PC-3 (cell line): ENCODE results near the gene YAP1. TPM values are rescaled to one million over a fixed set of nuclear protein-coding genes. Genes with fewer than 3 reads are reported as not detected.

Experiments
- ATAC-seq: fragments of 200-7000 bp; cut with Tn5 transposase; 2 replicates; pipeline ENCODE4 v1.9.1; 2020; ENCODE audit warnings: mild to moderate bottlenecking, moderate library complexity
- BruUV-seq: library from RNA; stranded (reverse); fragments of 400-500 nt; replicated peaks from 2 replicates; lab custom pipeline; 2021; lab: Mats Ljungman, UMichigan
- CTCF ChIA-PET: fragments of 300-600 bp; sonication (Branson Sonifier 250); formaldehyde crosslinking; loops from one replicate; lab custom pipeline; 2022; ENCODE audit warnings: antibody characterized with exemption; lab: Charles Lee
- POLR2A ChIA-PET: fragments of 300-600 bp; sonication (Branson Sonifier 250); formaldehyde crosslinking; loops from one replicate; lab custom pipeline; 2022; ENCODE audit warnings: antibody characterized with exemption; ENCODE audit not compliant: unreplicated experiment; lab: Charles Lee
- DNase-seq: peaks from one replicate; pipeline ENCODE4 v3.0.0-alpha.2; 2015
- H2AFZ ChIP-seq: fragments of 300-600 bp; sonication (generic); 2 replicates; pipeline ENCODE4 v1.6.0; 2016; ENCODE audit warnings: antibody characterized with exemption, low read length
- H3F3A ChIP-seq: fragments of 300-600 bp; sonication (generic); one replicate; pipeline ENCODE4 v1.6.0; 2017; ENCODE audit warnings: antibody characterized with exemption, low read length, control low read depth, mild to moderate bottlenecking; ENCODE audit not compliant: unreplicated experiment
- H3K27ac ChIP-seq: fragments of 300-600 bp; sonication (generic); 2 replicates; pipeline ENCODE4 v1.5.1; 2016; ENCODE audit warnings: mild to moderate bottlenecking, low read length
- H3K27me3 ChIP-seq: fragments of 300-600 bp; sonication (generic); 2 replicates; pipeline ENCODE4 v1.6.1; 2016; ENCODE audit warnings: low read length, mixed read lengths
- H3K36me3 ChIP-seq: fragments of 300-600 bp; sonication (generic); 2 replicates; pipeline ENCODE4 v1.6.1; 2016; ENCODE audit warnings: low read depth, mixed run types, low read length, mixed read lengths
- H3K4me1 ChIP-seq: fragments of 300-600 bp; sonication (generic); 2 replicates; pipeline ENCODE4 v1.5.1; 2016; ENCODE audit warnings: low read length; ENCODE audit not compliant: insufficient read depth
- H3K4me2 ChIP-seq: fragments of 300-600 bp; sonication (generic); 2 replicates; pipeline ENCODE4 v1.6.0; 2016; ENCODE audit warnings: low read length
- H3K4me3 ChIP-seq: fragments of 300-600 bp; sonication (generic); 2 replicates; pipeline ENCODE4 v1.5.1; 2016; ENCODE audit warnings: mild to moderate bottlenecking, low read length, mixed read lengths
- H3K79me2 ChIP-seq: fragments of 300-600 bp; sonication (generic); 2 replicates; pipeline ENCODE4 v1.6.1; 2017; ENCODE audit warnings: low read length, mixed read lengths
- H3K9ac ChIP-seq: fragments of 300-600 bp; sonication (generic); 2 replicates; pipeline ENCODE4 v1.6.0; 2016; ENCODE audit warnings: mild to moderate bottlenecking, low read length
- H3K9me2 ChIP-seq: fragments of 300-600 bp; sonication (generic); replicated peaks from 2 replicates; pipeline ENCODE4 v1.6.1; 2016; ENCODE audit warnings: mixed run types, low read length, mixed read lengths
- H3K9me3 ChIP-seq: fragments of 300-600 bp; sonication (generic); 2 replicates; pipeline ENCODE4 v1.6.1; 2016; ENCODE audit warnings: low read length, mixed read lengths
- H4K20me1 ChIP-seq: fragments of 300-600 bp; sonication (generic); 2 replicates; pipeline ENCODE4 v1.6.1; 2016; ENCODE audit warnings: low read length, mixed read lengths
- EZH2phosphoT487 ChIP-seq: fragments of 300-600 bp; sonication (generic); IDR thresholded peaks from 2 replicates; pipeline ENCODE4 v1.6.1; 2018; ENCODE audit warnings: mild to moderate bottlenecking, antibody characterized with exemption, low read length, borderline replicate concordance
- intact Hi-C: fragments of 100-400 bp; cut with micrococcal nuclease; formaldehyde crosslinking; loops from 2 replicates; pipeline ENCODE4 v1.9.0; 2023
- total RNA-seq: library from RNA; depleted of rRNA; stranded (reverse); fragments of >200 nt; gene quantifications from 2 replicates; pipeline ENCODE4 v1.2.3, GENCODE V29; 2014
- TF ChIP-seq, protein P1 (sequence below): fragments of 300-600 bp; sonication (generic); conservative IDR thresholded peaks from 2 replicates; pipeline ENCODE4 v1.5.1; 2017; ENCODE audit warnings: antibody characterized with exemption, low read depth, mild to moderate bottlenecking, low read length

Gene YAP1
- total RNA-seq, 1 experiment from 2014 or later = 104 TPM

DNA sequence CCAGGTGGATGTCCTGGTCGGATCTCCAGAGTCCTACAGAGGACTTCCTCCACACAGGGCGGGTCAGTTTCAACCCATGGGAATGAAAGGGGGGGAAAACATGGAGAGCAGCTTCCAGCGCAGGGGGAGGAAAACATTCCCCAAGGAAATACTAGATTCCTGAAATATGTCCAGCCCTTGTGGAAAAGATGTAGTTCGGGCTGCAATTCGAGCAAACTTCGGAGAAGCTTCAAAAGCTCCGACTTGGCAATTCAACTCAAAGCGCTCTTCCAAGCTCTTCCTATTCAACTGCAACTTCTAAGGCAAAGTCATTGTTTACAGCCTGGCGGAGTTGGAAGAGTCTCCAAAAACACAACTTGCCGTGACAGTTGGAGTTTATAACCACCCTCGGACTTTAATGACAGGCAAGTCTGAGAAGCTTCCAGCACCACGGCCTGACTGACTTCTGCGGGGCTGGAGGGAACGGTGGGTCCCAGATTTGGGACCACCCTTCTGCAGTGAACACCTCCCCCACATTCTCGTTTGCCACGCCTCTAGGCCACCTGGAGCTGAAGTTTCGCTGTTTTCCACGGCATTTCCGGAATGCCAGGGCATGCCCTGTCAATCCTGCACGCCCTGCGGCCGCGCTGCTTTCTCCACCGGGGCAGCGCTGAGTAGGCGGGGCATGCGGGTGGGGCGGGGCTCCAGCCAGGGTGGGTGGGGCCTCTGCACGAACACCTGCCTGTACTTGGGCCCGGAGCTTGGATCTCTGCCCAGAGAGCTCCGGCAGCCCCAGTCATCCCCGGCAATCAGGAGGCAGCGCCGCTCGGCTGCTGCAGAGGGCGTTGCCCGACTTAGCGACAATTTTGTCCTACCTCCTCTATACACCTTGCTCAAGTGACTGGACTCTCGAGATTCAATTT lies 158.1 kb downstream of the YAP1 start:
- TF ChIP-seq, protein P1, sequence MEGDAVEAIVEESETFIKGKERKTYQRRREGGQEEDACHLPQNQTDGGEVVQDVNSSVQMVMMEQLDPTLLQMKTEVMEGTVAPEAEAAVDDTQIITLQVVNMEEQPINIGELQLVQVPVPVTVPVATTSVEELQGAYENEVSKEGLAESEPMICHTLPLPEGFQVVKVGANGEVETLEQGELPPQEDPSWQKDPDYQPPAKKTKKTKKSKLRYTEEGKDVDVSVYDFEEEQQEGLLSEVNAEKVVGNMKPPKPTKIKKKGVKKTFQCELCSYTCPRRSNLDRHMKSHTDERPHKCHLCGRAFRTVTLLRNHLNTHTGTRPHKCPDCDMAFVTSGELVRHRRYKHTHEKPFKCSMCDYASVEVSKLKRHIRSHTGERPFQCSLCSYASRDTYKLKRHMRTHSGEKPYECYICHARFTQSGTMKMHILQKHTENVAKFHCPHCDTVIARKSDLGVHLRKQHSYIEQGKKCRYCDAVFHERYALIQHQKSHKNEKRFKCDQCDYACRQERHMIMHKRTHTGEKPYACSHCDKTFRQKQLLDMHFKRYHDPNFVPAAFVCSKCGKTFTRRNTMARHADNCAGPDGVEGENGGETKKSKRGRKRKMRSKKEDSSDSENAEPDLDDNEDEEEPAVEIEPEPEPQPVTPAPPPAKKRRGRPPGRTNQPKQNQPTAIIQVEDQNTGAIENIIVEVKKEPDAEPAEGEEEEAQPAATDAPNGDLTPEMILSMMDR = peak; percentile 73
- TF ChIP-seq EZH2phosphoT487 = no peak
- POLR2A ChIA-PET = interaction anchor here (0.5 to 1.2 kb wide), 3 partner anchors 42 to 143 kb away, joined by 4 to 6 read pairs (median 5); no protein-coding TSS in a partner anchor
- Histone ChIP-seq H3K27me3 (no peaks in the 10 kb centered on the region), H3K9ac (peak overlapping the region; percentile 44), H3K79me2 (no peaks in the 10 kb centered on the region), H2AFZ (peak overlapping the region; percentile 93), H3K9me2 (no peaks in the 10 kb centered on the region; the same call in 1 of the 2 replicates), H3K9me3 (no peaks in the 10 kb centered on the region), H3K27ac (peak overlapping the region; percentile 65), H3K4me3 (peak overlapping the region; percentile 85), H4K20me1 (no peaks in the 10 kb centered on the region), H3F3A (no peaks in the 10 kb centered on the region), H3K4me2 (peak overlapping the region; percentile 92), H3K36me3 (no peaks in the 10 kb centered on the region), H3K4me1 (peaks cover 33% of the 10 kb centered on the region)
- CTCF ChIA-PET = interaction anchor here (0.5 to 1.2 kb wide), 9 partner anchors 26 to 416 kb away, joined by 3 to 14 read pairs (median 4); no protein-coding TSS in a partner anchor
- intact Hi-C loops = loop anchor here (1.0 to 5.0 kb wide), 7 partner anchors 42 to 406 kb away; partner anchors contain the start of gene CEP126
- ATAC-seq (peak; percentile 97), DNase-seq (peak; percentile 98)
- BruUV-seq = TSS peak; percentile 72

DNA sequence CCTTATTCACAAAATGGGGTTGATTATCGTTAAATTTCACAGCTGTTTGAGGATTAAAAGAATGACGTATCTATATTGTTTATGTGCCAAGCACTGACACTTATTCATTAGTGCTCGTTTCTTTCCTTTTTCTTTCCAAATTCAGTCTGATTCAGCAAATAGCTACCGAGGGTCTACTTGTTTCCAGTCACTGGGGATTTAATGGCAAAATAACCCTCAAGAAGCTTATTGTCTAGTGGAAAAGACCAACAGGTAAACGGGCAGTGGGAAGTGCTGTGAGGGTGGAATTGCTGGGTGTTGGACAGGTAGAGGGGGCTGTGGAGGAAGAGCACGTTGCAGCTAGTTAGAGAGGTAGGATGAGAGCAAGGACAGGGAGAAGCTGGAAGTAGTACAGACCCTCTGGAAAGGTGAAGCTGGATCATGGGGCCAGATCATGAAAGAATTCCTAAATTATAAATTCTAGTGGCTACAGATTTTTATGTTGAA lies 158.8 kb downstream of the YAP1 start:
- ATAC-seq = no peak; the same call in 1 of the 2 replicates
- no TSS peak for BruUV-seq
- DNase-seq = peak; percentile 29
- ChIA-PET POLR2A (interaction anchor here (0.5 to 1.2 kb wide), 4 partner anchors 43 to 262 kb away, joined by 3 to 6 read pairs (median 4); no protein-coding TSS in a partner anchor), CTCF (interaction anchor here (0.5 to 1.2 kb wide), 5 partner anchors 26 to 417 kb away, joined by 3 to 5 read pairs (median 3); no protein-coding TSS in a partner anchor)
- Histone ChIP-seq H3K4me3 (peak overlapping the region; percentile 85), H3K9ac (peak overlapping the region; percentile 13; the same call in 1 of the 2 replicates), H3K36me3 (no peaks in the 10 kb centered on the region), H3K4me2 (peak overlapping the region; percentile 92), H2AFZ (peak overlapping the region; percentile 91), H3K79me2 (no peaks in the 10 kb centered on the region), H3K9me2 (no peaks in the 10 kb centered on the region; the same call in 1 of the 2 replicates), H3K9me3 (no peaks in the 10 kb centered on the region), H3F3A (no peaks in the 10 kb centered on the region), H3K4me1 (peaks cover 33% of the 10 kb centered on the region), H4K20me1 (no peaks in the 10 kb centered on the region), H3K27ac (no peak overlapping the region), H3K27me3 (no peaks in the 10 kb centered on the region)
- intact Hi-C loops = loop anchor here (1.0 to 5.0 kb wide), 7 partner anchors 43 to 407 kb away; partner anchors contain the start of gene CEP126
- TF ChIP-seq EZH2phosphoT487 = no peak
- TF ChIP-seq, protein P1 = peak; percentile 36; the same call in 1 of the 2 replicates
